Osteocyte (in vitro differentiated cells): Measurements from ENCODE around the gene ANG. TPM values are rescaled to one million over a fixed set of nuclear protein-coding genes. Genes with fewer than 3 reads are reported as not detected.
"Not testable (repeated sequence)": the region's sequence is repeated elsewhere in the genome, so short reads cannot be mapped to it uniquely, and the experiment has no call there.

Experiments
- DNase-seq: peaks from one replicate; pipeline ENCODE4 v3.0.0; 2021; ENCODE audit warnings: mixed read lengths; ENCODE audit not compliant: unreplicated experiment; ENCODE audit errors: extremely low spot score
- H3K27ac Mint-ChIP-seq: one replicate; pipeline ENCODE4 v1.8.0; 2021; ENCODE audit warnings: mild to moderate bottlenecking, mixed read lengths; ENCODE audit not compliant: unreplicated experiment
- H3K27me3 Mint-ChIP-seq: one replicate; pipeline ENCODE4 v1.8.0; 2021; ENCODE audit warnings: mixed read lengths; ENCODE audit not compliant: unreplicated experiment
- H3K36me3 Mint-ChIP-seq: one replicate; pipeline ENCODE4 v1.8.0; 2021; ENCODE audit warnings: mixed read lengths; ENCODE audit not compliant: unreplicated experiment
- H3K4me1 Mint-ChIP-seq: one replicate; pipeline ENCODE4 v1.8.0; 2021; ENCODE audit warnings: mixed read lengths; ENCODE audit not compliant: unreplicated experiment
- H3K4me3 Mint-ChIP-seq: one replicate; pipeline ENCODE4 v1.8.0; 2021; ENCODE audit warnings: mild to moderate bottlenecking, moderate library complexity, mixed read lengths; ENCODE audit not compliant: unreplicated experiment
- H3K9me3 Mint-ChIP-seq: one replicate; pipeline ENCODE4 v1.8.0; 2021; ENCODE audit warnings: mixed read lengths; ENCODE audit not compliant: unreplicated experiment
- total RNA-seq: library from RNA; stranded (reverse); gene quantifications from 2 replicates; pipeline ENCODE4 v1.2.1, GENCODE V29; 2021
- TF ChIP-seq, protein P1 (sequence below): fragments of 200-600 bp; sonication (generic); IDR thresholded peaks from 2 replicates; pipeline ENCODE4 v1.5.0; 2021; ENCODE audit warnings: antibody characterized with exemption, mild to moderate bottlenecking, moderate library complexity

Gene ANG
- total RNA-seq, 1 donor from 2014 or later, result 7.4 TPM

DNA sequence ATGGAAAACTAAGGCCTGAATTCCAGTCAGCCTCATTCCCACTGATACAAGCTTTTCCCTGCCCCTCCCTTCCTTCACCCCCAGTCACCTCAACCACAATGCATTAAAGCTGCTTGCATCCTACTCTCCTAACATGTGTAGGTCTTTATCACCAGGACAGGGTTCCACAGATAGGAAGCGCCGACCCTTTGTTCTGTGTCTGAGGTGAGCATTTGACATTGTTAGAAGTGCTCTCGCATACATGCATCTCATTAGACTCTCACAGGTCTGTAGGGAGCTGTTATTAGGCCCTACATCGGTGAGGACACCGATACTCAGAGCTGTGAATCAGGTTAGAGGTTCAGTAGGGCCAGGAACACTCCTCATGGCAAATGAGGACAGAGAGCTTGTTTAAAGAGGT lies 43.9 kb downstream of the ANG start:
- Mint-ChIP-seq H3K9me3 (no peaks in the 10 kb centered on the region), H3K27ac (no peak overlapping the region), H3K4me3 (no peak overlapping the region), H3K4me1 (no peaks in the 10 kb centered on the region), H3K27me3 (peaks cover 2% of the 10 kb centered on the region), H3K36me3 (no peaks in the 10 kb centered on the region)
- DNase-seq, result no peak
- TF ChIP-seq, protein P1, sequence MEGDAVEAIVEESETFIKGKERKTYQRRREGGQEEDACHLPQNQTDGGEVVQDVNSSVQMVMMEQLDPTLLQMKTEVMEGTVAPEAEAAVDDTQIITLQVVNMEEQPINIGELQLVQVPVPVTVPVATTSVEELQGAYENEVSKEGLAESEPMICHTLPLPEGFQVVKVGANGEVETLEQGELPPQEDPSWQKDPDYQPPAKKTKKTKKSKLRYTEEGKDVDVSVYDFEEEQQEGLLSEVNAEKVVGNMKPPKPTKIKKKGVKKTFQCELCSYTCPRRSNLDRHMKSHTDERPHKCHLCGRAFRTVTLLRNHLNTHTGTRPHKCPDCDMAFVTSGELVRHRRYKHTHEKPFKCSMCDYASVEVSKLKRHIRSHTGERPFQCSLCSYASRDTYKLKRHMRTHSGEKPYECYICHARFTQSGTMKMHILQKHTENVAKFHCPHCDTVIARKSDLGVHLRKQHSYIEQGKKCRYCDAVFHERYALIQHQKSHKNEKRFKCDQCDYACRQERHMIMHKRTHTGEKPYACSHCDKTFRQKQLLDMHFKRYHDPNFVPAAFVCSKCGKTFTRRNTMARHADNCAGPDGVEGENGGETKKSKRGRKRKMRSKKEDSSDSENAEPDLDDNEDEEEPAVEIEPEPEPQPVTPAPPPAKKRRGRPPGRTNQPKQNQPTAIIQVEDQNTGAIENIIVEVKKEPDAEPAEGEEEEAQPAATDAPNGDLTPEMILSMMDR, result no peak

DNA sequence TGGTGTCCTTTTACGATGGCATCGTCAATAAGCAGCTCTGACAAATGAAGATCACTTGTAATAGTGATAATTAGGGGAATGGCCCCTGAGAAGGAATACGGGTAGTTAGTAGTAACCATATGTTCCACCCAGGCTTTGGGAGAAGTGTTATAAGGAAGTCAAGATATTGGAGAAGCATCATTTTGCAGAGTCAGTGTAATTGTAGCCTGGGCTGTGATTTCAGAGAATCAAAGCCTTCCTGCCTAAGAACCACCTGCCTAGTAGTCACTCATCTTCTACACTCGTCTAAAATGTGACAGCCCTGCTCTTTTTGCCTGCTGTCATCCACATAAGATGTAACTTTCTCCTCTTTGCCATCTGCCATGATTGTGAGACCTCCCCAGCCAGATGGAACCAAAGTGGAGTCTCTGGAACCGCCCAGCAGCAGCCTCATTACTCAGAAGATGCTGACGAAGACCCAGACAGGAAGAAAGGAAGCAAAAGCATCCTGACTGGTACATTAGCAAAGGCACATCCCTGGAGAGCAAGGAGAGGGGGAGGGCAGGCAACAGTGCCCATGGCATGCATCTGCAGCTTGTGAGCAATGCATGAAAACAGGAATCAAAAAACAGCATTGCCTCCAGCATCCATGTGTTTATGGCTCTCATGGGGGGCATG lies 44.5 kb downstream of the ANG start:
- DNase-seq, result no peak
- Mint-ChIP-seq H3K4me3 (no peak overlapping the region), H3K27me3 (peaks cover 2% of the 10 kb centered on the region), H3K4me1 (no peaks in the 10 kb centered on the region), H3K9me3 (no peaks in the 10 kb centered on the region), H3K36me3 (no peaks in the 10 kb centered on the region), H3K27ac (no peak overlapping the region)
- TF ChIP-seq, protein P1, result no peak

GRCh38 chr14:20733684-20734429 lies 45.3 kb downstream of the ANG start:
- Mint-ChIP-seq H3K27me3 (no peaks in the 10 kb centered on the region), H3K4me3 (no peak overlapping the region), H3K36me3 (no peaks in the 10 kb centered on the region), H3K4me1 (no peaks in the 10 kb centered on the region), H3K9me3 (no peaks in the 10 kb centered on the region), H3K27ac (no peak overlapping the region)
- DNase-seq, result no peak
- TF ChIP-seq, protein P1, result no peak

- H3K36me3 Mint-ChIP-seq, result no peaks in the 10 kb centered on the region
- H3K4me1 Mint-ChIP-seq, result no peaks in the 10 kb centered on the region
- no peak overlapping the region for H3K4me3 Mint-ChIP-seq
- no peak overlapping the region for H3K27ac Mint-ChIP-seq
- H3K27me3 Mint-ChIP-seq, result no peaks in the 10 kb centered on the region
- DNase-seq, result no peak
- H3K9me3 Mint-ChIP-seq, result no peaks in the 10 kb centered on the region
- TF ChIP-seq, protein P1, result no peak
Measured at GRCh38 chr14:20734430-20734806, 45.9 kb downstream of the ANG start.

DNA sequence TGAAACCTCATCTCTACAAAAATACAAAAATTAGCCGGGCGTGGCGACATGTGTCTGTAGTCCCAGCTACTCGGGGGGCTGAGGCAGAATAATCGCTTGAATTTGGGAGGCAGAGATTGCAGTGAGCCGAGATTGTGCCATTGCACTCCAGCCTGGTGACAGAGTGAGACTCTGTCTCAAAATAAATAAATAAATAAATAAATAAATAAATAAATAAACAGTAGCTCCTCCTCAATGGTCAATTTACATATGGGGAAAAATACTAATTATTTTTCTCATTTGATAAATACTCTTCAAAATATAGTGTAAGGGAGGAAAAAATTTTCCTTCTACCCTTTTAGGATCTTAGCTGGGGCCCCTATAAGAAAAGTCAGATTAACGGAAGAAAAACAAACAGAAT lies 49.7 kb downstream of the ANG start:
- H3K36me3 Mint-ChIP-seq, H3K4me3 Mint-ChIP-seq, DNase-seq, H3K27me3 Mint-ChIP-seq, H3K27ac Mint-ChIP-seq, H3K9me3 Mint-ChIP-seq, H3K4me1 Mint-ChIP-seq: not testable (repeated sequence)
